B cell (primary cell): ENCODE measurements around the gene DGCR2. TPM values are rescaled to one million over a fixed set of nuclear protein-coding genes. Genes with fewer than 3 reads are reported as not detected.

ENCODE experiments used
- ATAC-seq: fragments of 200-7000 bp; cut with Tn5 transposase; one replicate; pipeline ENCODE4 v1.10.0; 2021; ENCODE audit warnings: low read depth, mild to moderate bottlenecking, moderate number of reproducible peaks, moderate library complexity
- CTCF ChIA-PET: fragments of 350-600 bp; sonication (Branson Sonifier 250); formaldehyde crosslinking; loops from one replicate; lab custom pipeline; 2021; ENCODE audit warnings: antibody characterized with exemption, inconsistent platforms; lab: Charles Lee
- POLR2A ChIA-PET: fragments of 350-600 bp; sonication (Branson Sonifier 250); formaldehyde crosslinking; loops from one replicate; lab custom pipeline; 2021; ENCODE audit warnings: antibody characterized with exemption; lab: Charles Lee
- DNase-seq: peaks from one replicate; pipeline ENCODE4 v3.0.0; 2013
- H2AFZ ChIP-seq: 2 replicates; pipeline ENCODE4 v1.6.1; 2012; ENCODE audit warnings: mild to moderate bottlenecking, low read depth, low read length; ENCODE audit not compliant: insufficient read depth, poor library complexity, severe bottlenecking
- H3K27ac ChIP-seq, 2 donors: 1 replicate in 1 of 2; 2 replicates in 1 of 2; pipeline ENCODE4 v1.5.1; 2012 to 2013; ENCODE audit warnings: low read length in 2 of 2, mild to moderate bottlenecking in 2 of 2, moderate library complexity in 1 of 2
- H3K27me3 ChIP-seq, 4 experiments: fragments of 200-600 bp in 1 of 4; sonication (generic) in 1 of 4; replicated peaks in 1 of 4; 1 replicate in 2 of 4; 2 replicates in 2 of 4; pipeline versions ENCODE4 v1.6.1 to v1.7.0; 2013 to 2016; ENCODE audit warnings: low read length in 3 of 4, mild to moderate bottlenecking in 2 of 4, mixed read lengths in 1 of 4, moderate library complexity in 1 of 4; ENCODE audit not compliant: insufficient read depth in 4 of 4, control insufficient read depth in 3 of 4; ENCODE audit errors: control extremely low read depth in 1 of 4
- H3K36me3 ChIP-seq, 2 experiments: replicated peaks in 1 of 2; 1 replicate in 1 of 2; 2 replicates in 1 of 2; pipeline versions ENCODE4 v1.6.1 to v1.7.1; 2013; ENCODE audit warnings: low read length in 1 of 2; ENCODE audit not compliant: insufficient read depth in 2 of 2, control insufficient read depth in 1 of 2; ENCODE audit errors: control extremely low read depth in 1 of 2, extremely low read depth in 1 of 2
- H3K4me1 ChIP-seq, 2 donors: fragments of 200-600 bp in 1 of 2; sonication (generic) in 1 of 2; 1 replicate in 1 of 2; 2 replicates in 1 of 2; pipeline versions ENCODE4 v1.5.1 to v1.6.1; 2013 to 2017; ENCODE audit warnings: low read length in 2 of 2; ENCODE audit not compliant: control insufficient read depth in 2 of 2, insufficient read depth in 2 of 2
- H3K4me2 ChIP-seq: replicated peaks from 2 replicates; pipeline ENCODE3; 2012; ENCODE audit warnings: mild to moderate bottlenecking, low read depth, low read length; ENCODE audit not compliant: poor library complexity, severe bottlenecking
- H3K4me3 ChIP-seq, 5 experiments: fragments of 200-600 bp in 1 of 5; sonication (generic) in 1 of 5; 1 replicate in 3 of 5; 2 replicates in 2 of 5; pipeline versions ENCODE4 v1.5.1 to v1.7.0; 2011 to 2016; ENCODE audit warnings: low read length in 4 of 5, mild to moderate bottlenecking in 4 of 5, low read depth in 2 of 5, control low read depth in 1 of 5, moderate library complexity in 1 of 5; ENCODE audit not compliant: insufficient read depth in 1 of 5; ENCODE audit errors: control extremely low read depth in 1 of 5, extremely low read depth in 1 of 5
- H3K79me2 ChIP-seq: fragments of 200-600 bp; sonication (generic); one replicate; pipeline ENCODE4 v1.6.0; 2016; ENCODE audit warnings: low read length; ENCODE audit not compliant: control insufficient read depth, insufficient read depth
- H3K9ac ChIP-seq: fragments of 200-600 bp; sonication (generic); 2 replicates; pipeline ENCODE4 v1.6.1; 2017; ENCODE audit warnings: mild to moderate bottlenecking, low read length, moderate library complexity
- H3K9me3 ChIP-seq, 3 donors: one replicate each; pipeline versions ENCODE4 v1.6.1 to v1.7.1; 2013; ENCODE audit warnings: low read length in 2 of 3; ENCODE audit not compliant: control insufficient read depth in 2 of 3, insufficient read depth in 1 of 3; ENCODE audit errors: control extremely low read depth in 1 of 3
- H4K20me1 ChIP-seq: 2 replicates; pipeline ENCODE4 v1.6.0; 2012; ENCODE audit warnings: mild to moderate bottlenecking, low read length; ENCODE audit not compliant: insufficient read depth, control insufficient read depth, poor library complexity, severe bottlenecking
- H3K27ac Mint-ChIP-seq: one replicate; pipeline ENCODE4 v1.8.0; 2021; ENCODE audit warnings: mixed read lengths
- H3K27me3 Mint-ChIP-seq: one replicate; pipeline ENCODE4 v1.8.0; 2021; ENCODE audit warnings: mixed read lengths
- H3K4me1 Mint-ChIP-seq: one replicate; pipeline ENCODE4 v1.8.0; 2021; ENCODE audit warnings: mixed read lengths
- H3K4me3 Mint-ChIP-seq: one replicate; pipeline ENCODE4 v1.8.0; 2021; ENCODE audit warnings: mixed read lengths
- H3K9me3 Mint-ChIP-seq: one replicate; pipeline ENCODE4 v1.8.0; 2022; ENCODE audit warnings: mixed read lengths; ENCODE audit not compliant: insufficient read depth
- CTCF ChIP-seq: fragments of 200-600 bp; IDR thresholded peaks from one replicate; pipeline ENCODE4 v1.8.0; 2022; ENCODE audit warnings: antibody characterized with exemption, mild to moderate bottlenecking
- EZH2 ChIP-seq: IDR thresholded peaks from 2 replicates; pipeline ENCODE4 v1.6.1; 2012; ENCODE audit warnings: borderline replicate concordance, low read depth, mild to moderate bottlenecking, moderate library complexity, low read length; ENCODE audit not compliant: insufficient read depth, poor library complexity, severe bottlenecking
- whole genome bisulfite sequencing: methylation state at CpG from one replicate; pipeline ENCODE4 v1.1.5; 2013; ENCODE audit warnings: missing lambda C conversion rate; ENCODE audit not compliant: insufficient coverage; 5-methylcytosine and 5-hydroxymethylcytosine counted together
- intact Hi-C: fragments of 100-400 bp; cut with micrococcal nuclease; formaldehyde crosslinking; loops from one replicate; pipeline ENCODE4 v1.10.0; 2022
- polyA plus RNA-seq: library from polyadenylated mRNA; depleted of rRNA; stranded (reverse); fragments of >200 nt; gene quantifications from 2 replicates; pipeline ENCODE4 v1.2.3, GENCODE V29; 2012
- total RNA-seq, 2 donors: library from RNA; stranded (reverse); fragments of 120-200 nt in 1 of 2; gene quantifications; 1 replicate in 1 of 2; 2 replicates in 1 of 2; pipeline versions ENCODE4 v1.2.3 to v1.2.4, GENCODE V29; 2013 to 2022

The DGCR2 gene
- total and polyA plus RNA-seq, 2 donors (not counting 1 experiment from before 2014, with no cell fraction given) = 28.8 to 49.5 TPM

GRCh38 chr22:19122752-19123492 is 710 bp upstream of the DGCR2 start:
- Histone ChIP-seq H3K27ac (peak overlapping the region in 1 of 2 donors; percentile 46), H3K79me2 (peaks cover 48% of the 10 kb centered on the region), H3K27me3 (no peaks in the 10 kb centered on the region), H4K20me1 (peaks cover 38% of the 10 kb centered on the region), H2AFZ (peak overlapping the region; percentile 96), H3K4me2 (peak overlapping the region; percentile 88), H3K9ac (peak overlapping the region; percentile 82), H3K36me3 (no peaks in the 10 kb centered on the region), H3K9me3 (no peaks in the 10 kb centered on the region), H3K4me3 (peak overlapping the region in 4 of 5 experiments; percentile 46 to 85 (median 54)), H3K4me1 (peaks cover 39 to 42% of the 10 kb centered on the region in 2 donors)
- ChIA-PET CTCF (interaction anchor here (1.4 to 2.8 kb wide), 3 partner anchors 11 to 22 kb away, joined by 3 to 9 read pairs (median 4); partner anchors contain the start of gene ESS2), POLR2A (interaction anchor here (0.6 to 1.8 kb wide), 5 partner anchors 22 to 1387 kb away, joined by 3 to 20 read pairs (median 3); partner anchors contain the start of genes CDC45, DGCR6 and ESS2)
- no peaks in the 10 kb centered on the region for H3K9me3 Mint-ChIP-seq
- peak overlapping the region; percentile 91 for H3K4me3 Mint-ChIP-seq
- WGBS = 30% methylated on average over 24 of the region's 27 CpGs
- ATAC-seq = no peak
- H3K27me3 Mint-ChIP-seq = no peaks in the 10 kb centered on the region
- TF ChIP-seq CTCF (no peak), EZH2 (no peak)
- peak overlapping the region; percentile 82 for H3K27ac Mint-ChIP-seq
- DNase-seq = no peak
- intact Hi-C loops = loop anchor here (1.0 to 5.0 kb wide), 7 partner anchors 14 to 994 kb away; partner anchors contain the start of genes C22orf39, CDC45, CLTCL1 and ESS2
- peaks cover 38% of the 10 kb centered on the region for H3K4me1 Mint-ChIP-seq
